Fibroblast of mammary gland (primary cell): Measurements from ENCODE around the gene SAT2.
"Not testable (repeated sequence)": the region's sequence is repeated elsewhere in the genome, so short reads cannot be mapped to it uniquely, and the experiment has no call there.

Source experiments
- DNase-seq: peaks from one replicate; pipeline ENCODE4 v3.0.0-alpha.2; 2010; ENCODE audit warnings: low read depth
- H3K4me3 ChIP-seq: 2 replicates; pipeline ENCODE4 v1.5.1; 2011; ENCODE audit warnings: low read depth, mild to moderate bottlenecking, low read length, moderate library complexity; ENCODE audit not compliant: control insufficient read depth
- CTCF ChIP-seq: conservative IDR thresholded peaks from 2 replicates; pipeline ENCODE4 v1.5.1; 2011; ENCODE audit warnings: low read depth, low read length, inconsistent platforms; ENCODE audit not compliant: control insufficient read depth, insufficient read depth

Gene SAT2

GRCh38 chr17:7626307-7626706, 1.3 kb downstream of the SAT2 start:
- TF ChIP-seq CTCF = no peak
- H3K4me3 ChIP-seq = peak overlapping the region; percentile 84
- DNase-seq = no peak

- not testable (repeated sequence) for DNase-seq, H3K4me3 ChIP-seq
Observed at GRCh38 chr17:7625749-7626148, 1.9 kb downstream of the SAT2 start.

- no peak for TF ChIP-seq CTCF
- no peak for DNase-seq
- no peak overlapping the region for H3K4me3 ChIP-seq
Observed at GRCh38 chr17:7623661-7624060, 4.0 kb downstream of the SAT2 start.

- no peak for DNase-seq
- no peak for TF ChIP-seq CTCF
- H3K4me3 ChIP-seq = no peak overlapping the region
Observed at GRCh38 chr17:7620835-7621234, 6.8 kb downstream of the SAT2 start.

GRCh38 chr17:7618608-7619007, 9.0 kb downstream of the SAT2 start:
- H3K4me3 ChIP-seq = no peak overlapping the region
- TF ChIP-seq CTCF = no peak
- DNase-seq = no peak

GRCh38 chr17:7615265-7615747, 12.3 kb downstream of the SAT2 start:
- no peak for DNase-seq
- TF ChIP-seq CTCF = no peak
- peak overlapping the region; percentile 49 for H3K4me3 ChIP-seq

GRCh38 chr17:7614425-7615264, 13.0 kb downstream of the SAT2 start, which contains the start of gene FXR2:
FXR2 (minus strand) TSS chr17:7614897; CDS start chr17:7614532, 365 bp downstream.
- peak; percentile 60 for TF ChIP-seq CTCF
- DNase-seq = peak; percentile 100
- peak within 1 kb of the TSS; percentile 84 for H3K4me3 ChIP-seq
